ENCODE results near the gene NFYC.

Gene NFYC

DNA sequence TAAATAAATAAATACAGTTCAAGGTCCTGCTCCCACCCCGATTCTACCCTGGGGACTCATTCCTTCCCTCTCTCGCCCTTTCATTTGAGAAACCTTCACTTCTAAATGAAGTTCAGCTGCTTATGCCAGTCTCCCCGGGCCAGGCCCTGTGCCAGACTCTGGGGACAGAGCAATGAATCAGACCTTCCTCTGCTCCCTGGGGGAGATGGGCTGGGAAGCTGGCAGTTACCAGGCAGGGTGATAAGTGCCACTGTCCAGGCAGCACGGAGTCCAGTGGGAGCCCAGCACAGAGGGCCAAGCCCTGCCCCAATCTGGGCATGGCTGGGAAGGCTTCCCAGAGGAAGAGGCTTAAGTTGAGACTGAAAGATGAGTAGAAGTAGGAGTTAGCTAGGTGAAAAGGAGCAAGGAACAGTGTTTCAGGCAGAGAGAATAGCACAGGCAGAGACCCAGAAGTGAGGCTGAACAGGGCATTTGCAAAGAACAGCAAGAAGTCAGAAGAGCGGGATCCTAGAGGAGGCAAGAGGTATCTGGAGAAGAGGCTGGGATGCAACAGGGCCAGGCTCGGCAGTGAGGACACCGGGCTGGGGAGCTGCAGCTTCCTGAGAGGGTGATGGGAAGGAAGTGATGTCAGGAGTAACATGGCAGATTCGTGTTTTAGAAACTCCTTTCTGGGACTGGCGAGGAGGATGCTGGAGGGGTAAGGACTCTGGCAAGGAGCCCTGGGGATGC, 105.6 kb downstream of the NFYC start:
- Histone ChIP-seq H3K4me1 (ENCODE audit: control insufficient read depth, insufficient read depth, low read length) (no peaks in the 10 kb centered on the region), H3K36me3 (ENCODE audit: control insufficient read depth in 2 of 2, insufficient read depth in 1 of 2, low read length in 2 of 2) (no peaks in the 10 kb centered on the region), H3K27ac (ENCODE audit: extremely low read depth, low read depth, low read length) (no peak overlapping the region), H3K4me3 (ENCODE audit: low read depth, low read length) (no peak overlapping the region), H3K9me3 (ENCODE audit: control insufficient read depth, insufficient read depth, low read depth, low read length) (no peaks in the 10 kb centered on the region)
- POLR2A ChIA-PET: no interaction called here
- CTCF ChIA-PET: interaction anchor here (0.8 to 1.1 kb wide), 2 partner anchors 156 to 184 kb away, joined by 4 read pairs; no protein-coding TSS in a partner anchor
- TF ChIP-seq ZBTB17 (tag by site-specific recombination; IDR thresholded peaks at IDR 0.05) (0 out of 2 replicates have a peak, but pooled peaks have one; percentile 18), ZNF114 (tag by site-specific recombination; IDR thresholded peaks at IDR 0.05) (no peak), ZNF561 (tag by site-specific recombination; IDR thresholded peaks at IDR 0.05; ENCODE audit: borderline replicate concordance) (no peak), ZNF629 (tag by site-specific recombination; IDR thresholded peaks at IDR 0.05) (no peak), ZNF214 (tag by site-specific recombination; IDR thresholded peaks at IDR 0.05; ENCODE audit: borderline replicate concordance) (no peak), ZFP41 (tag by site-specific recombination; IDR thresholded peaks at IDR 0.05; ENCODE audit: borderline replicate concordance) (no peak), SCRT2 (tag by site-specific recombination; IDR thresholded peaks at IDR 0.05) (0 out of 2 replicates have a peak, but pooled peaks have one; percentile 35), GLIS1 (tag by site-specific recombination; IDR thresholded peaks at IDR 0.05) (peak; percentile 71), ZNF324 (tag by site-specific recombination; IDR thresholded peaks at IDR 0.05) (no peak), GLI2 (tag by site-specific recombination; IDR thresholded peaks at IDR 0.05; ENCODE audit: borderline replicate concordance, low read depth) (no peak)
- TF ChIP-seq, protein P1, sequence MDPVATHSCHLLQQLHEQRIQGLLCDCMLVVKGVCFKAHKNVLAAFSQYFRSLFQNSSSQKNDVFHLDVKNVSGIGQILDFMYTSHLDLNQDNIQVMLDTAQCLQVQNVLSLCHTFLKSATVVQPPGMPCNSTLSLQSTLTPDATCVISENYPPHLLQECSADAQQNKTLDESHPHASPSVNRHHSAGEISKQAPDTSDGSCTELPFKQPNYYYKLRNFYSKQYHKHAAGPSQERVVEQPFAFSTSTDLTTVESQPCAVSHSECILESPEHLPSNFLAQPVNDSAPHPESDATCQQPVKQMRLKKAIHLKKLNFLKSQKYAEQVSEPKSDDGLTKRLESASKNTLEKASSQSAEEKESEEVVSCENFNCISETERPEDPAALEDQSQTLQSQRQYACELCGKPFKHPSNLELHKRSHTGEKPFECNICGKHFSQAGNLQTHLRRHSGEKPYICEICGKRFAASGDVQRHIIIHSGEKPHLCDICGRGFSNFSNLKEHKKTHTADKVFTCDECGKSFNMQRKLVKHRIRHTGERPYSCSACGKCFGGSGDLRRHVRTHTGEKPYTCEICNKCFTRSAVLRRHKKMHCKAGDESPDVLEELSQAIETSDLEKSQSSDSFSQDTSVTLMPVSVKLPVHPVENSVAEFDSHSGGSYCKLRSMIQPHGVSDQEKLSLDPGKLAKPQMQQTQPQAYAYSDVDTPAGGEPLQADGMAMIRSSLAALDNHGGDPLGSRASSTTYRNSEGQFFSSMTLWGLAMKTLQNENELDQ (tag by site-specific recombination; IDR thresholded peaks at IDR 0.05; ENCODE audit: low read depth): no peak

DNA sequence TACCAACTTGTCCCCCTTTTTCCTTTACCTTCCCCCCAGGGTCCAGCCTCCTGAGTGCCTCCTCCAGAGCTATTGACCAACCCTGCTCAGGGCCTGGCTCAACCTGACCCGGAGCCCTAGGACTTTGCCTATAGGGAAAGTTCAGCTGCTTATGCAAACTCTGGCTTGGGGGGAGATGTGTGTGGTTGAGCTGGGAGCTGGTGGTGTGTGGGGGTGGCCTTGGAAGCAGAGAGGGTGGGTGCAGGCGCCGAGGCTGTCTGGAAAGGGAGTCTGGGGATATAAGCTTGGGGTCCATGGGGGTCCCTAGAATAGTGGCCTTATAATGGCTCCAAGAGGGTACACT, 106.1 kb downstream of the NFYC start:
- CTCF ChIA-PET: interaction anchor here (0.8 to 1.1 kb wide), 2 partner anchors 155 to 185 kb away, joined by 4 read pairs; no protein-coding TSS in a partner anchor
- Histone ChIP-seq H3K9me3 (ENCODE audit: control insufficient read depth, insufficient read depth, low read depth, low read length) (no peaks in the 10 kb centered on the region), H3K4me3 (ENCODE audit: low read depth, low read length) (no peak overlapping the region), H3K36me3 (ENCODE audit: control insufficient read depth in 2 of 2, insufficient read depth in 1 of 2, low read length in 2 of 2) (no peaks in the 10 kb centered on the region), H3K4me1 (ENCODE audit: control insufficient read depth, insufficient read depth, low read length) (no peaks in the 10 kb centered on the region), H3K27ac (ENCODE audit: extremely low read depth, low read depth, low read length) (no peak overlapping the region)
- no peak for TF ChIP-seq ZNF501 (tag by site-specific recombination; IDR thresholded peaks at IDR 0.05)
- POLR2A ChIA-PET: no interaction called here

DNA sequence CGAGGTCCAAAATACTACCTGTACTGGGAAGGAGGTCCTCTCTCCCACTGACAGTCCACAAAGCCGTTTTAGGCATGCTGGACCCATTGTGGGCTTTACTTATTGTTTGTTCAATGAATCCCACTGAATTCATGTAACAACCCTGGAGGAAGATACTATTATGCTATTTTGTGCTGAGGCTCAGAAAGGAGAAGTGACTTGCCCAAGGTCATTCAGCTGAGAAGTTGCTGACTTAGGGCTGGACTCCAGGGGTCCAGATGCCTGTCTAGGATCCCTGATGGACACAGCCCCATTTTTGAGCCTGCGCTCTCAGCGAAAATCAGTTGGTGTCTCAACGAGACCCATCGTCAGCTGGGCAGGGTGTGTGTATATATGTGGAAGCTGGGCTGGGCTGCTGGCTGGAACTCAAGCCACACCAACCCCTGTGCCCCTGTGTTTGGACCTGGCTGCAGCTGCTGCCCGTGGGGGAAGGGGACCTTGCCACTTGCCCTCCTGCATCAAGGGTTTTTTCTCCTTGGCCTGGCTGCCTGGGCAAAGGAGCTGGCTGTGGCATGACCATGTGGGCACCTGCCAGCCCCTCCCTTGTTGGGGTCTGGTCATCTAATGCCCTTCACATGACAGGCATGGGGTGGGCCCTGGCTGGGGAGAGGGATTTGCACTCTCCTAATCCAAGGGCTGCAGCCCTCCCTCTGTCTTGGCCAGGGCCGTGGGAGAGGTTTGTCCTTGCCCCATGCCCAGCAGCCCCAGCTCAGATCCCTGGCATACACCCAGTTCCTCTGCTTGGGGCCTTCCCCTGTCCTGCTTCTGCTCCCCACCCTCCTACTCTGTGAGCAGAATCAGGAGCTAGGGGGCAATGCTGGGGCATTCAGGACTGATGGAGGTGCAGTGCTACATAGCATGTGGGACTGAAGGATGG, 107.1 kb downstream of the NFYC start:
- CTCF ChIA-PET: no interaction called here

GRCh38 chr1:40799351-40799867, 107.9 kb downstream of the NFYC start:
- no peak overlapping the region for H3K27ac ChIP-seq (ENCODE audit: extremely low read depth, low read depth, low read length)
- no peaks in the 10 kb centered on the region for H3K9me3 ChIP-seq (ENCODE audit: control insufficient read depth, insufficient read depth, low read depth, low read length)
- ChIA-PET CTCF (no interaction called here), POLR2A (no interaction called here)
- H3K4me3 ChIP-seq (ENCODE audit: low read depth, low read length): no peak overlapping the region
- no peaks in the 10 kb centered on the region for H3K4me1 ChIP-seq (ENCODE audit: control insufficient read depth, insufficient read depth, low read length)
- TF ChIP-seq ZNF629 (tag by site-specific recombination; IDR thresholded peaks at IDR 0.05) (no peak), GLIS1 (tag by site-specific recombination; IDR thresholded peaks at IDR 0.05) (peak; percentile 35), ZNF354C (tag by site-specific recombination; IDR thresholded peaks at IDR 0.05; ENCODE audit: borderline replicate concordance, low read depth) (no peak), ZNF560 (tag by site-specific recombination; IDR thresholded peaks at IDR 0.05; ENCODE audit: borderline replicate concordance) (no peak), ZNF530 (tag by site-specific recombination; IDR thresholded peaks at IDR 0.05; ENCODE audit: low read depth) (no peak)
- no peaks in the 10 kb centered on the region for H3K36me3 ChIP-seq (ENCODE audit: control insufficient read depth in 2 of 2, insufficient read depth in 1 of 2, low read length in 2 of 2)

More for the DNA sequence above, 107.1 kb downstream of the NFYC start:
- Histone ChIP-seq H3K36me3 (ENCODE audit: control insufficient read depth in 2 of 2, insufficient read depth in 1 of 2, low read length in 2 of 2) (no peaks in the 10 kb centered on the region), H3K4me3 (ENCODE audit: low read depth, low read length) (no peak overlapping the region), H3K4me1 (ENCODE audit: control insufficient read depth, insufficient read depth, low read length) (no peaks in the 10 kb centered on the region), H3K27ac (ENCODE audit: extremely low read depth, low read depth, low read length) (no peak overlapping the region), H3K9me3 (ENCODE audit: control insufficient read depth, insufficient read depth, low read depth, low read length) (no peaks in the 10 kb centered on the region)
- TF ChIP-seq ZNF184 (tag by site-specific recombination; IDR thresholded peaks at IDR 0.05): no peak
- TF ChIP-seq GLIS1 (tag by site-specific recombination; IDR thresholded peaks at IDR 0.05): peak; percentile 81
- POLR2A ChIA-PET: interaction anchor here (0.6 kb wide), 1 partner anchor 93 kb away, joined by 5 read pairs; no protein-coding TSS in a partner anchor

Data from HEK293 (cell line).